ENCODE measurements around the gene CNOT3.

The CNOT3 gene

GRCh38 chr19:54156953-54157352 lies 19.4 kb downstream of the CNOT3 start:
- TF ChIP-seq TOX (CRISPR knock-in tag; IDR thresholded peaks at IDR 0.05; ENCODE audit: borderline replicate concordance) (no peak), ZC3H10 (CRISPR knock-in tag; IDR thresholded peaks at IDR 0.05) (no peak), GLIS3 (CRISPR knock-in tag; IDR thresholded peaks at IDR 0.05) (no peak), ESRRG (CRISPR knock-in tag; IDR thresholded peaks at IDR 0.05) (no peak), ZFP3 (CRISPR knock-in tag; IDR thresholded peaks at IDR 0.05) (no peak), PPARA (CRISPR knock-in tag; IDR thresholded peaks at IDR 0.05; ENCODE audit: borderline replicate concordance) (no peak), ISL1 (CRISPR knock-in tag; IDR thresholded peaks at IDR 0.05) (no peak), OSR1 (CRISPR knock-in tag; IDR thresholded peaks at IDR 0.05) (no peak), TCF4 (CRISPR knock-in tag; IDR thresholded peaks at IDR 0.05; ENCODE audit: borderline replicate concordance) (no peak), BACH2 (CRISPR knock-in tag; IDR thresholded peaks at IDR 0.05; ENCODE audit: borderline replicate concordance) (no peak)
- TF ChIP-seq, protein P1, sequence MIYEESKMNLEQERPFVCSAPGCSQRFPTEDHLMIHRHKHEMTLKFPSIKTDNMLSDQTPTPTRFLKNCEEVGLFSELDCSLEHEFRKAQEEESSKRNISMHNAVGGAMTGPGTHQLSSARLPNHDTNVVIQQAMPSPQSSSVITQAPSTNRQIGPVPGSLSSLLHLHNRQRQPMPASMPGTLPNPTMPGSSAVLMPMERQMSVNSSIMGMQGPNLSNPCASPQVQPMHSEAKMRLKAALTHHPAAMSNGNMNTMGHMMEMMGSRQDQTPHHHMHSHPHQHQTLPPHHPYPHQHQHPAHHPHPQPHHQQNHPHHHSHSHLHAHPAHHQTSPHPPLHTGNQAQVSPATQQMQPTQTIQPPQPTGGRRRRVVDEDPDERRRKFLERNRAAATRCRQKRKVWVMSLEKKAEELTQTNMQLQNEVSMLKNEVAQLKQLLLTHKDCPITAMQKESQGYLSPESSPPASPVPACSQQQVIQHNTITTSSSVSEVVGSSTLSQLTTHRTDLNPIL (CRISPR knock-in tag; IDR thresholded peaks at IDR 0.05; ENCODE audit: low read depth) = no peak

DNA sequence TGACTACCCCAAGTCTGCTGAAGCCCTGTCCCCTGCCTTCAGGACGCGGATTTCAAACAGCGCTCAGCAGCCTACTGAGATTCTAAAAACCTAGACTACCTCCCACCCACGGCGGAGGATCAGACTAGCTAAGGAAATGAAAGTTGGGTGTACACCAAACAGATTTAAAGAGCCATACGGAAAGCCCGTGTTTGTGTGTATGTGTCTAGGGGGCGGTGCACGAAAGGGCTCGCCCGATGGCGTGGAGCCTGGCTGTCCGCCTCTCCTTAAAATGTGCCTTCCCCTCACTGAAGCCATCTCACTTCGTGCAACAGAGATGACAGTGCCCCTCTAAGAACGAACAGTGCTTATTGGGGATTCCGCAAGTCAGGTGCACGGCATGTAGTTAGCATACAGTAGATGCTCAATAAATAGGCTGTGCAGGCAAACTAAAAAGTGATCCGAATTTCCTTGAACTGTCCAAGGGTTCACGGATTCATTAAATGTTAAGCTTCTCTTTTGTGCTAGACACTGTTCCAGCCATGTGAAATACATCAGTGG lies 21.3 kb downstream of the CNOT3 start:
- ATAC-seq = peak; percentile 2
- TF ChIP-seq ZNF8 (CRISPR knock-in tag; IDR thresholded peaks at IDR 0.05) (no peak), ZC3H10 (CRISPR knock-in tag; IDR thresholded peaks at IDR 0.05) (no peak), BACH2 (CRISPR knock-in tag; IDR thresholded peaks at IDR 0.05; ENCODE audit: borderline replicate concordance) (no peak), PPARA (CRISPR knock-in tag; IDR thresholded peaks at IDR 0.05; ENCODE audit: borderline replicate concordance) (no peak), CSDC2 (CRISPR knock-in tag; IDR thresholded peaks at IDR 0.05) (no peak), TSHZ2 (CRISPR knock-in tag; IDR thresholded peaks at IDR 0.05) (no peak)
- TF ChIP-seq, protein P1 (CRISPR knock-in tag; IDR thresholded peaks at IDR 0.05; ENCODE audit: low read depth) = no peak

More at GRCh38 chr19:54156953-54157352, 19.4 kb downstream of the CNOT3 start:
- ATAC-seq = no peak

GRCh38 chr19:54159352-54160181 lies 22.0 kb downstream of the CNOT3 start, which contains the start of gene LENG1:
TSS of gene LENG1 (minus strand) at chr19:54159721. CDS start at chr19:54159695, 26 bp downstream.
- no peak for TF ChIP-seq SNAI2 (CRISPR knock-in tag; IDR thresholded peaks at IDR 0.05)
- no peak for TF ChIP-seq ESRRG (CRISPR knock-in tag; IDR thresholded peaks at IDR 0.05)
- no peak for TF ChIP-seq ARNTL (CRISPR knock-in tag; IDR thresholded peaks at IDR 0.05; ENCODE audit: borderline replicate concordance, low read depth)
- no peak for TF ChIP-seq ZC3H10 (CRISPR knock-in tag; IDR thresholded peaks at IDR 0.05)
- no peak for TF ChIP-seq ZNF70 (CRISPR knock-in tag; IDR thresholded peaks at IDR 0.05)
- no peak for TF ChIP-seq ZFP30 (CRISPR knock-in tag; IDR thresholded peaks at IDR 0.05)
- TF ChIP-seq POU6F1 (CRISPR knock-in tag; IDR thresholded peaks at IDR 0.05; ENCODE audit: borderline replicate concordance, low read depth) = no peak
- no peak for TF ChIP-seq ZNF565 (CRISPR knock-in tag; conservative IDR thresholded peaks at IDR 0.05; ENCODE audit: low read depth)
- TF ChIP-seq PPARA (CRISPR knock-in tag; IDR thresholded peaks at IDR 0.05; ENCODE audit: borderline replicate concordance) = no peak
- TF ChIP-seq, protein P1 (CRISPR knock-in tag; IDR thresholded peaks at IDR 0.05; ENCODE audit: low read depth) = no peak
- no peak for TF ChIP-seq ZFP3 (CRISPR knock-in tag; IDR thresholded peaks at IDR 0.05)
- no peak for TF ChIP-seq BACH2 (CRISPR knock-in tag; IDR thresholded peaks at IDR 0.05; ENCODE audit: borderline replicate concordance)

More at GRCh38 chr19:54159352-54160181, 22.0 kb downstream of the CNOT3 start, which contains the start of gene LENG1:
- peak; percentile 92 for ATAC-seq

All from SK-N-SH treated with all-trans-retinoic acid at 6 μM for 48 hours (cell line).